Measurements from ENCODE around the gene BMAL1. TPM values are rescaled to one million over a fixed set of nuclear protein-coding genes. Genes with fewer than 3 reads are reported as not detected.

Gene BMAL1
- total RNA-seq, 1 experiment from 2014 or later = 3.3 TPM

DNA sequence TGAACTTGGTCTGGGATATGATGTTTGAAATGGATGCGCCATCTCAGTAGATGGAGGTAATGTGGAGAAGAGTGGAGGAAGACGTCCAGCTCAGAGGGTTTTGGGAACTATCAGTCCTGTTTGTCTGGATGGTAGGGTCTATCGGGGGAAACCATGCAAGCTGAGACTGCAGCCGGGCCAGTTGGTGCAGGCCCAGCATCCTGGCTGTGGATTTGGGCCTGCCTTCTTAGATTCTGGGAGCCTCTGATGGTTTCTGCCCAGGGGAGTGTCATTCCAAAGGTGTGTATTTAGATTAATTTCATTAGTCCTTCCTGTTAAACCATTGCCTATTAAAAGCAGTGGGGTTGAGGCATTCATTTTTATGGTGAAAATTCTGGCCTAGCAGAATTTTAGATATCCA, 31.6 kb downstream of the BMAL1 start:
- no peak overlapping the region for H2BK15ac ChIP-seq (ENCODE audit: low read depth, low read length)
- H2BK12ac ChIP-seq (ENCODE audit: insufficient read length, low read depth, low read length) = no peak overlapping the region
- H4K5ac ChIP-seq (ENCODE audit: insufficient read length, low read depth, low read length) = no peak overlapping the region
- no peaks in the 10 kb centered on the region for H3K79me2 ChIP-seq (ENCODE audit: insufficient read depth, low read length)
- H4K20me1 ChIP-seq (ENCODE audit: control insufficient read depth, insufficient read depth, insufficient read length) = no peaks in the 10 kb centered on the region
- H3K9me3 ChIP-seq (ENCODE audit: control insufficient read depth, low read depth, low read length) = no peaks in the 10 kb centered on the region
- no peak overlapping the region for H2BK20ac ChIP-seq (ENCODE audit: low read depth, low read length, poor library complexity, severe bottlenecking)
- H3K23me2 ChIP-seq (ENCODE audit: insufficient read length, low read depth, low read length, poor library complexity, severe bottlenecking) = no peaks in the 10 kb centered on the region
- Mint-ChIP-seq H3K27me3 (ENCODE audit: low read depth) (peaks cover 4% of the 10 kb centered on the region; the same call in 1 of the 2 replicates), H3K4me3 (no peak overlapping the region), H3K9me3 (no peaks in the 10 kb centered on the region), H3K4me1 (peaks cover 11 to 14% of the 10 kb centered on the region in 2 experiments), H3K36me3 (ENCODE audit: insufficient read depth in 1 of 3, low read depth in 3 of 3) (no peaks in the 10 kb centered on the region; a peak in 1 of 7 replicates), H3K27ac (no peak overlapping the region)
- no peak overlapping the region for H2BK120ac ChIP-seq (ENCODE audit: low read depth, low read length, poor library complexity, severe bottlenecking)
- H4K8ac ChIP-seq (replicated peaks; ENCODE audit: insufficient read length, low read depth, low read length) = no peak overlapping the region
- H3K56ac ChIP-seq (ENCODE audit: insufficient read length, low read depth, low read length) = no peak overlapping the region
- no peak overlapping the region for H3K14ac ChIP-seq (ENCODE audit: insufficient read depth, low read length)
- no peak overlapping the region for H3K18ac ChIP-seq (ENCODE audit: insufficient read length, low read depth, low read length)
- H3K23ac ChIP-seq (ENCODE audit: insufficient read length, low read depth, low read length) = no peak overlapping the region
- no peaks in the 10 kb centered on the region for H3K79me1 ChIP-seq (ENCODE audit: insufficient read depth, low read depth, low read length, poor library complexity, severe bottlenecking)
- H3K9ac ChIP-seq (ENCODE audit: extremely low read depth, insufficient read length, low read length) = no peak overlapping the region
- DNase-seq = no peak
- H3K4me1 ChIP-seq (ENCODE audit: insufficient read depth, low read length) = 0 out of 2 replicates have a peak, but pooled peaks cover 2% of the 10 kb centered on the region
- no peak overlapping the region for H2AFZ ChIP-seq (ENCODE audit: low read length)
- no peak overlapping the region for H2BK5ac ChIP-seq (ENCODE audit: insufficient read length, low read length)
- H3K4ac ChIP-seq (ENCODE audit: low read depth, low read length) = no peak overlapping the region
- H3K27ac ChIP-seq (ENCODE audit: insufficient read length, low read depth, low read length) = no peak overlapping the region
- no peaks in the 10 kb centered on the region for H3K27me3 ChIP-seq (ENCODE audit: insufficient read depth, low read length)
- no peak overlapping the region for H3K4me2 ChIP-seq (ENCODE audit: insufficient read depth, insufficient read length, low read length)
- H4K91ac ChIP-seq (ENCODE audit: insufficient read length, low read depth, low read length) = no peak overlapping the region
- H2AK5ac ChIP-seq (ENCODE audit: insufficient read length, low read length) = no peak overlapping the region
- WGBS (ENCODE audit: extremely low coverage, insufficient read length, low lambda C conversion rate) = no CpG with 5 or more reads among the region's 4 CpGs
- H3T11ph ChIP-seq (ENCODE audit: low read length) = no peak overlapping the region
- TF ChIP-seq, protein P1, sequence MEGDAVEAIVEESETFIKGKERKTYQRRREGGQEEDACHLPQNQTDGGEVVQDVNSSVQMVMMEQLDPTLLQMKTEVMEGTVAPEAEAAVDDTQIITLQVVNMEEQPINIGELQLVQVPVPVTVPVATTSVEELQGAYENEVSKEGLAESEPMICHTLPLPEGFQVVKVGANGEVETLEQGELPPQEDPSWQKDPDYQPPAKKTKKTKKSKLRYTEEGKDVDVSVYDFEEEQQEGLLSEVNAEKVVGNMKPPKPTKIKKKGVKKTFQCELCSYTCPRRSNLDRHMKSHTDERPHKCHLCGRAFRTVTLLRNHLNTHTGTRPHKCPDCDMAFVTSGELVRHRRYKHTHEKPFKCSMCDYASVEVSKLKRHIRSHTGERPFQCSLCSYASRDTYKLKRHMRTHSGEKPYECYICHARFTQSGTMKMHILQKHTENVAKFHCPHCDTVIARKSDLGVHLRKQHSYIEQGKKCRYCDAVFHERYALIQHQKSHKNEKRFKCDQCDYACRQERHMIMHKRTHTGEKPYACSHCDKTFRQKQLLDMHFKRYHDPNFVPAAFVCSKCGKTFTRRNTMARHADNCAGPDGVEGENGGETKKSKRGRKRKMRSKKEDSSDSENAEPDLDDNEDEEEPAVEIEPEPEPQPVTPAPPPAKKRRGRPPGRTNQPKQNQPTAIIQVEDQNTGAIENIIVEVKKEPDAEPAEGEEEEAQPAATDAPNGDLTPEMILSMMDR (conservative IDR thresholded peaks at IDR 0.05) = no peak
